ENCODE results near the gene OR4K17.
"Not testable (repeated sequence)": the region's sequence is repeated elsewhere in the genome, so short reads cannot be mapped to it uniquely, and the experiment has no call there.

The OR4K17 gene

DNA sequence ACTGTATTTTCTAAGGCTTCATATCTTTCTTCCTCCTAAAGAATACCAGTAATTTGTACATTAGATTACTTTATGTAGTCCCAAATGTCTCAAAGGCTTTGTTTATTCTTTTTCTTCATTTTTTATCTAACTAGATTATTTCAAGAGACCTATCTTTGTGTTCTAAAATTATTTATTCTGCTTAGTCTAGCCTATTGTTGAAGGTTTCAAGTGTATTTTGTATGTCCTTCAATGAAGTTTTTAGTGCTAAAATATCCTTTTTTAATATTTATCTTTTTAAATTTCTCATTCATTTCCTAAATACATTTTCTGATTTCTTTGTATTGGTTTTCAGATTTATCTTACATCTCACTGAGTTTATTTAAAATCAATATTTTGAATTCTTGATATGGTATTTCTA lies 53.9 kb downstream of the OR4K17 start:
- Histone ChIP-seq H3K27ac (ENCODE audit: low read depth, low read length) (no peak overlapping the region), H3K27me3 (ENCODE audit: control insufficient read depth in 5 of 5, insufficient read depth in 4 of 5, low read length in 5 of 5) (peaks cover 0 to 3% (median 0%) of the 10 kb centered on the region in 5 donors), H3K9ac (ENCODE audit: low read length in 5 of 5) (no peak overlapping the region), H3K4me1 (ENCODE audit: control insufficient read depth in 5 of 5, insufficient read depth in 5 of 5, low read length in 5 of 5) (no peaks in the 10 kb centered on the region), H3K4me3 (ENCODE audit: low read depth in 1 of 5, low read length in 5 of 5) (no peak overlapping the region), H3K9me3 (ENCODE audit: control insufficient read depth in 5 of 5, low read length in 5 of 5) (peaks cover 3 to 18% (median 11%) of the 10 kb centered on the region in 5 donors), H3K36me3 (ENCODE audit: control insufficient read depth in 5 of 5, insufficient read depth in 5 of 5, low read length in 5 of 5) (no peaks in the 10 kb centered on the region)

DNA sequence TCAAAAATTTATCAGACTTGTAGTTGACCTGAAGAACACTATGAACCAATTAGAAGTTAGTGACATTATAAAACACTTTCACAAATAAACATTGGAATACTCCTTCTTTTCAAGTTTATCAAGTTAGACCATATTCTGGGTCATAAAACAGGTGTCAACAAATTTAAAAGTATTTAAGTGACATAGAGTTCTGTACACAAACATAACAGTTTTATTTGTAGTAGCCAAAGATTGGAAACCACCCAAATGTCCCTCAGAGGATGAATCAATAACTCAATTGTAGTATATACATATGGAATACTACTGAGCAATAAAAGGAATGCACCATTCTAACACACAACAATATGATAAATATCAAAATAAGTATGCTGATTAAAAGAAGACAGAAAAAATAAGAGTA lies 56.6 kb downstream of the OR4K17 start:
- Histone ChIP-seq H3K9me3 (ENCODE audit: control insufficient read depth in 5 of 5, low read length in 5 of 5) (peaks cover 3 to 18% (median 11%) of the 10 kb centered on the region in 5 donors), H3K27me3 (ENCODE audit: control insufficient read depth in 5 of 5, insufficient read depth in 4 of 5, low read length in 5 of 5) (peaks cover 0 to 3% (median 0%) of the 10 kb centered on the region in 5 donors), H3K4me3 (ENCODE audit: low read depth in 1 of 5, low read length in 5 of 5) (no peak overlapping the region), H3K36me3 (ENCODE audit: control insufficient read depth in 5 of 5, insufficient read depth in 5 of 5, low read length in 5 of 5) (no peaks in the 10 kb centered on the region), H3K27ac (ENCODE audit: low read depth, low read length) (no peak overlapping the region), H3K4me1 (ENCODE audit: control insufficient read depth in 5 of 5, insufficient read depth in 5 of 5, low read length in 5 of 5) (no peaks in the 10 kb centered on the region), H3K9ac (ENCODE audit: low read length in 5 of 5) (no peak overlapping the region)

DNA sequence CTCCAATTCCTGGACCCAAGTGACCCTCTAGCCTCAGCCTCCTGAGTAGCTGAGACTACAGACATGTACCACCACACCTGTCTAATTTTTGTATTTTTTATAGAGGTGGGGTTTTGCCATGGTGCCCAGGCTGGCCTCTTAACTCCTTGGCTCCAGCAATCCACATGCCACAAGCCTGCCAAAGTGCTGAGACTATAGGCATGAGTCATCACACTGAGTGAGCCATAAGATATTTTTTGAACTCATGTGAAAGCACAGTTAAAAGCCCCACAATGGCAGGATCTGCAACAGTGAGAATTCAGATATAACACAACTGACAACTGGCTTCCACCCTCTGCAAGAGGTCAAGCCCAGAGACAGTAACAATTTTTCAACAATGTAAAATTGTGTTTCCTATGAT lies 59.3 kb downstream of the OR4K17 start:
- H3K36me3 ChIP-seq (ENCODE audit: control insufficient read depth in 5 of 5, insufficient read depth in 5 of 5, low read length in 5 of 5); H3K9ac ChIP-seq (ENCODE audit: low read length in 5 of 5); H3K4me1 ChIP-seq (ENCODE audit: control insufficient read depth in 5 of 5, insufficient read depth in 5 of 5, low read length in 5 of 5); H3K27me3 ChIP-seq (ENCODE audit: control insufficient read depth in 5 of 5, insufficient read depth in 4 of 5, low read length in 5 of 5); H3K4me3 ChIP-seq (ENCODE audit: low read depth in 1 of 5, low read length in 5 of 5); H3K27ac ChIP-seq (ENCODE audit: low read depth, low read length): not testable (repeated sequence)
- peaks cover 0 to 11% (median 8%) of the 10 kb centered on the region in 5 donors for H3K9me3 ChIP-seq (ENCODE audit: control insufficient read depth in 5 of 5, low read length in 5 of 5)
